ENCODE measurements around the gene SWT1.

DNA sequence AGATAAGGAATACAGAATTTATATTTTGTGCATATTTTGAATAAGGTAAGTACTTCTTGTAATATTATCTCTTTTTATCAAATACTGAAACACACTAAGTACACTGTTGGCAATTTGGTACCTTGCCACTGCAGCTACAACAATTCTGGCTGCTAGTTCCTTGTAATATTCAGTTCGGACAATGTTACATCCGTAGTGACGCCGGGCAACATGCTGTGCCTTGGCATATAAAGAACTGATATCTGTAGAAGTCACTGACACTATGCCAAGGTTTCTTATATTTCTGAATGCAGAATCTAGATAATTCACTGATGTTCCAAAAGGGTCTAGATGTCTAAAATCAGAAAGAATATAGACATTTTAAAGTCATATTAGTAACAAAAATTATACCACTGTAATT lies 17.7 kb upstream of the SWT1 start:
- TF ChIP-seq, protein P1, sequence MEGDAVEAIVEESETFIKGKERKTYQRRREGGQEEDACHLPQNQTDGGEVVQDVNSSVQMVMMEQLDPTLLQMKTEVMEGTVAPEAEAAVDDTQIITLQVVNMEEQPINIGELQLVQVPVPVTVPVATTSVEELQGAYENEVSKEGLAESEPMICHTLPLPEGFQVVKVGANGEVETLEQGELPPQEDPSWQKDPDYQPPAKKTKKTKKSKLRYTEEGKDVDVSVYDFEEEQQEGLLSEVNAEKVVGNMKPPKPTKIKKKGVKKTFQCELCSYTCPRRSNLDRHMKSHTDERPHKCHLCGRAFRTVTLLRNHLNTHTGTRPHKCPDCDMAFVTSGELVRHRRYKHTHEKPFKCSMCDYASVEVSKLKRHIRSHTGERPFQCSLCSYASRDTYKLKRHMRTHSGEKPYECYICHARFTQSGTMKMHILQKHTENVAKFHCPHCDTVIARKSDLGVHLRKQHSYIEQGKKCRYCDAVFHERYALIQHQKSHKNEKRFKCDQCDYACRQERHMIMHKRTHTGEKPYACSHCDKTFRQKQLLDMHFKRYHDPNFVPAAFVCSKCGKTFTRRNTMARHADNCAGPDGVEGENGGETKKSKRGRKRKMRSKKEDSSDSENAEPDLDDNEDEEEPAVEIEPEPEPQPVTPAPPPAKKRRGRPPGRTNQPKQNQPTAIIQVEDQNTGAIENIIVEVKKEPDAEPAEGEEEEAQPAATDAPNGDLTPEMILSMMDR (conservative IDR thresholded peaks at IDR 0.05) = no peak
- TF ChIP-seq ZFX (IDR thresholded peaks at IDR 0.05) = no peak
